ENCODE measurements around the gene VPREB3.

The VPREB3 gene

GRCh38 chr22:23800297-23801237 lies 46.3 kb upstream of the VPREB3 start:
- no peak overlapping the region for H2BK5ac ChIP-seq (ENCODE audit: low read depth, low read length, poor library complexity)
- no peaks in the 10 kb centered on the region for H3K79me2 ChIP-seq (ENCODE audit: control insufficient read depth, insufficient read depth, low read length, poor library complexity)
- no peak for DNase-seq
- H3K27me3 ChIP-seq (ENCODE audit: insufficient read depth, low read length), result no peaks in the 10 kb centered on the region
- H3K4ac ChIP-seq (ENCODE audit: low read depth, low read length), result no peak overlapping the region
- no peak overlapping the region for H2AFZ ChIP-seq (ENCODE audit: insufficient read depth, low read length, poor library complexity)
- H3K27ac ChIP-seq (ENCODE audit: low read depth, low read length), result no peak overlapping the region
- no peak overlapping the region for H3K4me3 ChIP-seq (ENCODE audit: low read depth, low read length)
- no peak overlapping the region for H3K23ac ChIP-seq (ENCODE audit: low read length)
- no peaks in the 10 kb centered on the region for H3K4me1 ChIP-seq (ENCODE audit: control insufficient read depth in 1 of 2, insufficient read depth in 2 of 2, low read length in 2 of 2)
- H3K9ac ChIP-seq (ENCODE audit: low read length), result no peak overlapping the region
- no peak overlapping the region for H3K4me2 ChIP-seq (ENCODE audit: low read length)
- WGBS (ENCODE audit: extremely low coverage, insufficient coverage, insufficient read length), result no CpG with 5 or more reads among the region's 18 CpGs
- peaks cover 62 to 74% of the 10 kb centered on the region in 2 experiments for H3K36me3 ChIP-seq (ENCODE audit: control insufficient read depth in 1 of 2, insufficient read depth in 2 of 2, low read length in 2 of 2)
- no peak overlapping the region for H2AK5ac ChIP-seq (ENCODE audit: low read length)
- H2BK12ac ChIP-seq (ENCODE audit: low read length), result no peak overlapping the region
- peaks cover 1% of the 10 kb centered on the region for H3K9me3 ChIP-seq (ENCODE audit: insufficient read depth, low read depth, low read length)
- H3K79me1 ChIP-seq (ENCODE audit: low read length), result no peaks in the 10 kb centered on the region
- no peak overlapping the region for H2BK120ac ChIP-seq (ENCODE audit: insufficient read depth, low read length, poor library complexity)
- H3K18ac ChIP-seq (ENCODE audit: low read length), result no peak overlapping the region
- no peak overlapping the region for H4K91ac ChIP-seq (ENCODE audit: low read depth, low read length)
- peak overlapping the region; percentile 6 for H4K12ac ChIP-seq (ENCODE audit: low read depth, low read length)
- H4K8ac ChIP-seq (ENCODE audit: low read depth, low read length), result no peak overlapping the region
- H3K14ac ChIP-seq (ENCODE audit: low read length), result no peak overlapping the region

- Histone ChIP-seq H3K4me1 (ENCODE audit: control insufficient read depth in 1 of 2, insufficient read depth in 2 of 2, low read length in 2 of 2) (no peaks in the 10 kb centered on the region), H2AK5ac (ENCODE audit: low read length) (no peak overlapping the region), H3K27me3 (ENCODE audit: insufficient read depth, low read length) (no peaks in the 10 kb centered on the region), H4K12ac (ENCODE audit: low read depth, low read length) (no peak overlapping the region), H4K91ac (ENCODE audit: low read depth, low read length) (no peak overlapping the region), H3K27ac (ENCODE audit: low read depth, low read length) (no peak overlapping the region), H3K18ac (ENCODE audit: low read length) (no peak overlapping the region), H2AFZ (ENCODE audit: insufficient read depth, low read length, poor library complexity) (no peak overlapping the region), H3K4me2 (ENCODE audit: low read length) (no peak overlapping the region), H3K14ac (ENCODE audit: low read length) (no peak overlapping the region), H2BK5ac (ENCODE audit: low read depth, low read length, poor library complexity) (no peak overlapping the region), H2BK12ac (ENCODE audit: low read length) (no peak overlapping the region), H3K36me3 (ENCODE audit: control insufficient read depth in 1 of 2, insufficient read depth in 2 of 2, low read length in 2 of 2) (peaks cover 64 to 73% of the 10 kb centered on the region in 2 experiments), H3K79me1 (ENCODE audit: low read length) (no peaks in the 10 kb centered on the region), H3K4me3 (ENCODE audit: low read depth, low read length) (no peak overlapping the region), H3K4ac (ENCODE audit: low read depth, low read length) (no peak overlapping the region), H3K23ac (ENCODE audit: low read length) (no peak overlapping the region), H3K79me2 (ENCODE audit: control insufficient read depth, insufficient read depth, low read length, poor library complexity) (no peaks in the 10 kb centered on the region), H3K9me3 (ENCODE audit: insufficient read depth, low read depth, low read length) (peaks cover under 1% of the 10 kb centered on the region), H4K8ac (ENCODE audit: low read depth, low read length) (no peak overlapping the region), H2BK120ac (ENCODE audit: insufficient read depth, low read length, poor library complexity) (no peak overlapping the region), H3K9ac (ENCODE audit: low read length) (no peak overlapping the region)
- WGBS (ENCODE audit: extremely low coverage, insufficient coverage, insufficient read length), result no CpG with 5 or more reads among the region's 5 CpGs
- DNase-seq, result no peak
These were observed 42.2 kb upstream of the VPREB3 start for GRCh38 chr22:23796461-23796860.

- no peaks in the 10 kb centered on the region for H3K79me1 ChIP-seq (ENCODE audit: low read length)
- no peak overlapping the region for H2BK120ac ChIP-seq (ENCODE audit: insufficient read depth, low read length, poor library complexity)
- no peak overlapping the region for H4K8ac ChIP-seq (ENCODE audit: low read depth, low read length)
- H2BK12ac ChIP-seq (ENCODE audit: low read length), result no peak overlapping the region
- H3K9ac ChIP-seq (ENCODE audit: low read length), result peak overlapping the region; percentile 3
- no peaks in the 10 kb centered on the region for H3K4me1 ChIP-seq (ENCODE audit: control insufficient read depth in 1 of 2, insufficient read depth in 2 of 2, low read length in 2 of 2)
- no peak overlapping the region for H4K12ac ChIP-seq (ENCODE audit: low read depth, low read length)
- no peak overlapping the region for H3K23ac ChIP-seq (ENCODE audit: low read length)
- no peak overlapping the region for H3K27ac ChIP-seq (ENCODE audit: low read depth, low read length)
- no peaks in the 10 kb centered on the region for H3K27me3 ChIP-seq (ENCODE audit: insufficient read depth, low read length)
- H3K4ac ChIP-seq (ENCODE audit: low read depth, low read length), result no peak overlapping the region
- no peak overlapping the region for H3K4me2 ChIP-seq (ENCODE audit: low read length)
- H2AFZ ChIP-seq (ENCODE audit: insufficient read depth, low read length, poor library complexity), result no peak overlapping the region
- no peaks in the 10 kb centered on the region for H3K79me2 ChIP-seq (ENCODE audit: control insufficient read depth, insufficient read depth, low read length, poor library complexity)
- peaks cover 50 to 54% of the 10 kb centered on the region in 2 experiments for H3K36me3 ChIP-seq (ENCODE audit: control insufficient read depth in 1 of 2, insufficient read depth in 2 of 2, low read length in 2 of 2)
- H3K9me3 ChIP-seq (ENCODE audit: insufficient read depth, low read depth, low read length), result no peaks in the 10 kb centered on the region
- H3K14ac ChIP-seq (ENCODE audit: low read length), result no peak overlapping the region
- H3K4me3 ChIP-seq (ENCODE audit: low read depth, low read length), result peak overlapping the region; percentile 20
- WGBS (ENCODE audit: extremely low coverage, insufficient coverage, insufficient read length), result no CpG with 5 or more reads among the region's 8 CpGs
- no peak overlapping the region for H2BK5ac ChIP-seq (ENCODE audit: low read depth, low read length, poor library complexity)
- H4K91ac ChIP-seq (ENCODE audit: low read depth, low read length), result no peak overlapping the region
- no peak overlapping the region for H3K18ac ChIP-seq (ENCODE audit: low read length)
- no peak overlapping the region for H2AK5ac ChIP-seq (ENCODE audit: low read length)
- DNase-seq, result peak in 1 of 2 donors; percentile 45
These were observed 39.1 kb upstream of the VPREB3 start for GRCh38 chr22:23793326-23793725.

GRCh38 chr22:23791738-23792645 lies 37.8 kb upstream of the VPREB3 start:
- H3K9ac ChIP-seq (ENCODE audit: low read length), result no peak overlapping the region
- H2AK5ac ChIP-seq (ENCODE audit: low read length), result no peak overlapping the region
- H3K36me3 ChIP-seq (ENCODE audit: control insufficient read depth in 1 of 2, insufficient read depth in 2 of 2, low read length in 2 of 2), result peaks cover 44 to 46% of the 10 kb centered on the region in 2 experiments
- peaks cover 7% of the 10 kb centered on the region for H3K79me2 ChIP-seq (ENCODE audit: control insufficient read depth, insufficient read depth, low read length, poor library complexity)
- no peak overlapping the region for H3K14ac ChIP-seq (ENCODE audit: low read length)
- peaks cover 4% of the 10 kb centered on the region for H3K79me1 ChIP-seq (ENCODE audit: low read length)
- H2BK12ac ChIP-seq (ENCODE audit: low read length), result no peak overlapping the region
- WGBS (ENCODE audit: extremely low coverage, insufficient coverage, insufficient read length), result no CpG with 5 or more reads among the region's 25 CpGs
- no peak overlapping the region for H2AFZ ChIP-seq (ENCODE audit: insufficient read depth, low read length, poor library complexity)
- DNase-seq, result no peak
- no peak overlapping the region for H4K91ac ChIP-seq (ENCODE audit: low read depth, low read length)
- H3K23ac ChIP-seq (ENCODE audit: low read length), result no peak overlapping the region
- no peak overlapping the region for H2BK5ac ChIP-seq (ENCODE audit: low read depth, low read length, poor library complexity)
- no peak overlapping the region for H3K27ac ChIP-seq (ENCODE audit: low read depth, low read length)
- H4K8ac ChIP-seq (ENCODE audit: low read depth, low read length), result no peak overlapping the region
- H2BK120ac ChIP-seq (ENCODE audit: insufficient read depth, low read length, poor library complexity), result no peak overlapping the region
- H4K12ac ChIP-seq (ENCODE audit: low read depth, low read length), result no peak overlapping the region
- no peak overlapping the region for H3K4me3 ChIP-seq (ENCODE audit: low read depth, low read length)
- peak overlapping the region; percentile 53 for H3K4ac ChIP-seq (ENCODE audit: low read depth, low read length)
- no peaks in the 10 kb centered on the region for H3K9me3 ChIP-seq (ENCODE audit: insufficient read depth, low read depth, low read length)
- H3K4me1 ChIP-seq (ENCODE audit: control insufficient read depth in 1 of 2, insufficient read depth in 2 of 2, low read length in 2 of 2), result no peaks in the 10 kb centered on the region
- H3K27me3 ChIP-seq (ENCODE audit: insufficient read depth, low read length), result no peaks in the 10 kb centered on the region
- peak overlapping the region; percentile 1 for H3K18ac ChIP-seq (ENCODE audit: low read length)
- no peak overlapping the region for H3K4me2 ChIP-seq (ENCODE audit: low read length)
